Caco-2 (cell line): ENCODE data around the gene NWD2. TPM values are rescaled to one million over a fixed set of nuclear protein-coding genes. Genes with fewer than 3 reads are reported as not detected.
A peak's percentile ranks its signal among the peaks of the same experiment; 100 is the strongest.

ENCODE experiments used
- BruUV-seq: library from RNA; stranded (reverse); fragments of 400-500 nt; replicated peaks from 2 replicates; lab custom pipeline; 2021; lab: Mats Ljungman, UMichigan
- CTCF ChIA-PET: fragments of 300-600 bp; sonication (Branson Sonifier 250); formaldehyde crosslinking; loops from one replicate; lab custom pipeline; 2022; ENCODE audit warnings: antibody characterized with exemption; lab: Charles Lee
- POLR2A ChIA-PET: fragments of 300-600 bp; sonication (Branson Sonifier 250); formaldehyde crosslinking; loops from one replicate; lab custom pipeline; 2022; ENCODE audit warnings: antibody characterized with exemption; lab: Charles Lee
- DNase-seq, 2 experiments: peaks; one replicate each; pipeline versions ENCODE4 v3.0.0 to v3.0.0-alpha.2; 2020 to 2022
- H3K27me3 ChIP-seq: replicated peaks from 2 replicates; pipeline ENCODE4 v1.6.0; 2011; ENCODE audit warnings: low read length; ENCODE audit not compliant: control insufficient read depth, insufficient read depth
- H3K36me3 ChIP-seq: 2 replicates; pipeline ENCODE4 v1.5.1; 2011; ENCODE audit warnings: low read length; ENCODE audit not compliant: control insufficient read depth, insufficient read depth
- H3K4me1 ChIP-seq: fragments of 250-450 bp; sonication (Bioruptor Pico); 2 replicates; pipeline ENCODE4 v1.5.1; 2020; ENCODE audit warnings: mild to moderate bottlenecking
- H3K4me3 ChIP-seq: 2 replicates; pipeline ENCODE4 v1.5.1; 2011; ENCODE audit warnings: low read depth, mild to moderate bottlenecking, control low read depth, low read length
- H3K9me3 ChIP-seq: fragments of 250-450 bp; sonication (Bioruptor Pico); 2 replicates; pipeline ENCODE4 v1.5.1; 2020; ENCODE audit warnings: mild to moderate bottlenecking, moderate library complexity
- H3K27ac Mint-ChIP-seq: one replicate; pipeline ENCODE4 v1.8.0; 2022; ENCODE audit warnings: mixed read lengths; ENCODE audit not compliant: unreplicated experiment
- H3K27me3 Mint-ChIP-seq: one replicate; pipeline ENCODE4 v1.8.0; 2022; ENCODE audit warnings: mixed read lengths; ENCODE audit not compliant: insufficient read depth, unreplicated experiment
- H3K36me3 Mint-ChIP-seq: one replicate; pipeline ENCODE4 v1.8.0; 2022; ENCODE audit warnings: mild to moderate bottlenecking, mixed read lengths; ENCODE audit not compliant: insufficient read depth, unreplicated experiment
- H3K4me1 Mint-ChIP-seq: one replicate; pipeline ENCODE4 v1.8.0; 2022; ENCODE audit warnings: low read depth, mixed read lengths; ENCODE audit not compliant: unreplicated experiment
- H3K4me3 Mint-ChIP-seq: one replicate; pipeline ENCODE4 v1.8.0; 2022; ENCODE audit warnings: mild to moderate bottlenecking, moderate library complexity, mixed read lengths; ENCODE audit not compliant: unreplicated experiment
- H3K9me3 Mint-ChIP-seq: one replicate; pipeline ENCODE4 v1.8.0; 2022; ENCODE audit warnings: mixed read lengths; ENCODE audit not compliant: unreplicated experiment
- intact Hi-C: fragments of 100-400 bp; cut with micrococcal nuclease; formaldehyde crosslinking; loops from one replicate; pipeline ENCODE4 v1.10.0; 2022; ENCODE audit not compliant: unreplicated experiment
- total RNA-seq: library from RNA; stranded (reverse); gene quantifications from 2 replicates; pipeline ENCODE4 v1.2.3, GENCODE V29; 2022
- TF ChIP-seq, protein P1 (sequence below), 2 experiments: fragments of 200-600 bp in 1 of 2; IDR thresholded peaks; 1 replicate in 1 of 2; 2 replicates in 1 of 2; pipeline versions ENCODE4 v1.5.1 to v1.8.0; 2011 to 2022; ENCODE audit warnings: antibody characterized with exemption in 1 of 2, control low read depth in 1 of 2, inconsistent platforms in 1 of 2, low read depth in 1 of 2, low read length in 1 of 2, mild to moderate bottlenecking in 1 of 2, moderate library complexity in 1 of 2; ENCODE audit not compliant: insufficient read depth in 1 of 2, severe bottlenecking in 1 of 2, unreplicated experiment in 1 of 2

NWD2 gene
- total RNA-seq, 1 experiment from 2014 or later = not detected

GRCh38 chr4:37241647-37242046 is 2.9 kb upstream of the NWD2 start:
- POLR2A ChIA-PET = no interaction called here
- TF ChIP-seq, protein P1, sequence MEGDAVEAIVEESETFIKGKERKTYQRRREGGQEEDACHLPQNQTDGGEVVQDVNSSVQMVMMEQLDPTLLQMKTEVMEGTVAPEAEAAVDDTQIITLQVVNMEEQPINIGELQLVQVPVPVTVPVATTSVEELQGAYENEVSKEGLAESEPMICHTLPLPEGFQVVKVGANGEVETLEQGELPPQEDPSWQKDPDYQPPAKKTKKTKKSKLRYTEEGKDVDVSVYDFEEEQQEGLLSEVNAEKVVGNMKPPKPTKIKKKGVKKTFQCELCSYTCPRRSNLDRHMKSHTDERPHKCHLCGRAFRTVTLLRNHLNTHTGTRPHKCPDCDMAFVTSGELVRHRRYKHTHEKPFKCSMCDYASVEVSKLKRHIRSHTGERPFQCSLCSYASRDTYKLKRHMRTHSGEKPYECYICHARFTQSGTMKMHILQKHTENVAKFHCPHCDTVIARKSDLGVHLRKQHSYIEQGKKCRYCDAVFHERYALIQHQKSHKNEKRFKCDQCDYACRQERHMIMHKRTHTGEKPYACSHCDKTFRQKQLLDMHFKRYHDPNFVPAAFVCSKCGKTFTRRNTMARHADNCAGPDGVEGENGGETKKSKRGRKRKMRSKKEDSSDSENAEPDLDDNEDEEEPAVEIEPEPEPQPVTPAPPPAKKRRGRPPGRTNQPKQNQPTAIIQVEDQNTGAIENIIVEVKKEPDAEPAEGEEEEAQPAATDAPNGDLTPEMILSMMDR (IDR thresholded peaks at IDR 0.05; ENCODE audit: insufficient read depth in 1 of 2, low read depth in 1 of 2, low read length in 1 of 2, severe bottlenecking in 1 of 2, unreplicated experiment in 1 of 2) = no peak
- H3K4me3 Mint-ChIP-seq = no peak overlapping the region
- no peaks in the 10 kb centered on the region for H3K36me3 Mint-ChIP-seq
- H3K9me3 ChIP-seq = no peaks in the 10 kb centered on the region
- BruUV-seq = no TSS peak
- no peak overlapping the region for H3K4me3 ChIP-seq
- H3K27me3 Mint-ChIP-seq = peaks cover 33% of the 10 kb centered on the region
- no peaks in the 10 kb centered on the region; the same call in 1 of the 2 replicates for H3K27me3 ChIP-seq
- H3K36me3 ChIP-seq = no peaks in the 10 kb centered on the region
- no peaks in the 10 kb centered on the region for H3K4me1 ChIP-seq
- no peaks in the 10 kb centered on the region for H3K4me1 Mint-ChIP-seq
- CTCF ChIA-PET = no interaction called here
- no peak for DNase-seq
- no peaks in the 10 kb centered on the region for H3K9me3 Mint-ChIP-seq
- H3K27ac Mint-ChIP-seq = no peak overlapping the region
- intact Hi-C loops = loop anchor here (5.0 kb wide), 1 partner anchor 141 kb away; no protein-coding TSS in a partner anchor

DNA sequence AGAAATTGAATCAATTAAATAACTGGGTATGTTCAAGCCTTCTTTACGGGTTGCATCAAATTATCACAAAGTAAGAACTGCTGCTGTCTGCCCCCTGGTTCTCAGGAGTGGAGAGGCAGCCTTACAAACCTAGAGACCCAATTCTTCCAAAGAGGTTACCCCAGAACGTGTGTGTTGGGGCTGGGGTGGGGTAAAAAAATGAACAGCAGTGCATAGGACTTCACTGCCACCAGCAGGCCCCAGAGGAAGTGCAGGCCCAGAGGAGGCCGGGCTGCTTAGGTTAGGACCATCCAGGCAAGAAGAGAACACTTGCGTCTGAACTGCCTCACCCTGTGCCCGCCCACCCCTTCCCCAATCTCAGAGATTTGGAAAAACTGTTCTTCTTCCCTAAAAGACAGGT is 1.5 kb upstream of the NWD2 start:
- DNase-seq = peak in 1 of 2 experiments; percentile 2

DNA sequence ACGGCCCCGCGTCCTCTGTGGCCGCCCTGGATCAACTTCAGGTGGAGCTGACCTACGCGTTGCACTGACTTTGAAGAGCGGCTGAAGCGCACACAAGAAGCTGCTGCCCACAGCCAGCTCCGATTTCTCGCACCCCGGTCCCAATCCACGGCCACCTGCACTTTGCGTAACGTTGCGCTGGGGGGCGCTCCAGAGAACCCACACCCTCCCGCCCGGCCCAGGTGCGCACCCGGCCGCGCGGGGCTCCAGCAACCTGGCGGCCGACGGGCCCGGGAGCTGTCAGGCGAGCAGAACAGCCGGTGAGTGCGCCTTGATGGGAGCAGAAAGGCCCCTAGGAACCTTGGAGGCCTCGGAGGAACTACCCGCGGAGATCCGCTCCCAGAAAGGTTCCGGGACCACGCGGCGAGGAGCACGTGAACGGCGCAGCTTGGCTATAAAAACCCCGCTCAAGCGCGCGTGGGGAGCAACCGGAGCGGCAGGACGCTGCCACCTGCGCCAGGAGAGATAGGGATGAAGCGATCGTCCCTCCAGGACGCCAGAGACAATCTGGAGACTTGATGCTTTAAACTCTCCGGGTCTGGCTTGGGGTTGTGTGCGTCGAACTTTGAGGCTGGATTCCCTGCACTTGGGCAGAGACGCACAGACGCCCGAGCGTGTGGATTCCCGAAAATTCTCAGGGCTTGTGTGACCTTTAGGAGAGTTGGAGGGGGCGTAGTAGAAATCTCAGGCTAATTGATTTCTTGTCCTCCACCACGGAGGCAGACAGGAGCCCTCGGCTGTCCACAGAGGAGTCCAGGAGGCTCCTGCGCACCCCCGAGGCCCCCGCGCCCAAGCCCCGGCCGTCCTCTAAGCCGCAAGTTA is 591 bp upstream of the NWD2 start:
- no peaks in the 10 kb centered on the region for H3K4me1 ChIP-seq
- ChIA-PET CTCF (no interaction called here), POLR2A (no interaction called here)
- H3K36me3 Mint-ChIP-seq = no peaks in the 10 kb centered on the region
- no peaks in the 10 kb centered on the region for H3K36me3 ChIP-seq
- H3K9me3 Mint-ChIP-seq = no peaks in the 10 kb centered on the region
- no peaks in the 10 kb centered on the region for H3K9me3 ChIP-seq
- H3K27me3 ChIP-seq = no peaks in the 10 kb centered on the region; the same call in 1 of the 2 replicates
- intact Hi-C loops = loop anchor here (5.0 kb wide), 1 partner anchor 138 kb away; no protein-coding TSS in a partner anchor
- peak in 1 of 2 experiments; percentile 2 for DNase-seq
- no peak overlapping the region for H3K27ac Mint-ChIP-seq
- H3K4me1 Mint-ChIP-seq = no peaks in the 10 kb centered on the region
- peak overlapping the region; percentile 39 for H3K4me3 Mint-ChIP-seq
- peaks cover 30% of the 10 kb centered on the region for H3K27me3 Mint-ChIP-seq
- H3K4me3 ChIP-seq = no peak overlapping the region
- BruUV-seq = no TSS peak
- TF ChIP-seq, protein P1 (IDR thresholded peaks at IDR 0.05; ENCODE audit: insufficient read depth in 1 of 2, low read depth in 1 of 2, low read length in 1 of 2, severe bottlenecking in 1 of 2, unreplicated experiment in 1 of 2) = no peak

More for the DNA sequence above, 1.5 kb upstream of the NWD2 start:
- Mint-ChIP-seq H3K36me3 (no peaks in the 10 kb centered on the region), H3K4me1 (no peaks in the 10 kb centered on the region), H3K27ac (no peak overlapping the region), H3K4me3 (no peak overlapping the region), H3K27me3 (peaks cover 30% of the 10 kb centered on the region), H3K9me3 (no peaks in the 10 kb centered on the region)
- Histone ChIP-seq H3K9me3 (no peaks in the 10 kb centered on the region), H3K4me1 (no peaks in the 10 kb centered on the region), H3K27me3 (no peaks in the 10 kb centered on the region; the same call in 1 of the 2 replicates), H3K36me3 (no peaks in the 10 kb centered on the region), H3K4me3 (no peak overlapping the region)
- no TSS peak for BruUV-seq
- ChIA-PET CTCF (no interaction called here), POLR2A (no interaction called here)
- TF ChIP-seq, protein P1 (IDR thresholded peaks at IDR 0.05; ENCODE audit: insufficient read depth in 1 of 2, low read depth in 1 of 2, low read length in 1 of 2, severe bottlenecking in 1 of 2, unreplicated experiment in 1 of 2) = no peak
- intact Hi-C loops = loop anchor here (5.0 kb wide), 1 partner anchor 139 kb away; no protein-coding TSS in a partner anchor
